ENCODE data around the gene TOR2A.
A peak's percentile ranks its signal among the peaks of the same experiment; 100 is the strongest.

TOR2A gene

GRCh38 chr9:127694890-127695720, 40.0 kb downstream of the TOR2A start:
- no peak for DNase-seq

GRCh38 chr9:127693697-127694096, 41.4 kb downstream of the TOR2A start:
- no peak for DNase-seq

- DNase-seq: no peak
Observed at GRCh38 chr9:127693143-127693542, 42.0 kb downstream of the TOR2A start.

- DNase-seq: no peak
Observed at GRCh38 chr9:127692071-127692470, 43.0 kb downstream of the TOR2A start.

- no peak for DNase-seq
Observed at GRCh38 chr9:127690735-127691134, 44.4 kb downstream of the TOR2A start.

- DNase-seq: no peak
Observed at GRCh38 chr9:127689329-127690000, 45.6 kb downstream of the TOR2A start.

GRCh38 chr9:127686461-127687393, 48.4 kb downstream of the TOR2A start:
- DNase-seq: peak; percentile 7 to 46

- no peak for DNase-seq
Observed at GRCh38 chr9:127684576-127684975, 50.5 kb downstream of the TOR2A start.

GRCh38 chr9:127683723-127684122, 51.4 kb downstream of the TOR2A start:
- no peak for DNase-seq

- DNase-seq: no peak
Observed at GRCh38 chr9:127682351-127683136, 52.5 kb downstream of the TOR2A start.
